IPS DF 6.9 (cell line): ENCODE measurements around the gene MORC1.

Source experiments
- DNase-seq: peaks from one replicate; pipeline ENCODE4 v3.0.0-alpha.2; 2013; ENCODE audit warnings: low read depth, low spot score
- H3K27ac ChIP-seq: one replicate; pipeline ENCODE4 v1.5.1; 2013; ENCODE audit warnings: low read length, control low read depth
- H3K27me3 ChIP-seq: 2 replicates; pipeline ENCODE4 v1.6.1; 2013; ENCODE audit warnings: mild to moderate bottlenecking, low read length; ENCODE audit not compliant: control insufficient read depth, insufficient read depth
- H3K36me3 ChIP-seq: 2 replicates; pipeline ENCODE4 v1.6.1; 2013; ENCODE audit warnings: low read length; ENCODE audit not compliant: control insufficient read depth, insufficient read depth
- H3K4me1 ChIP-seq: 2 replicates; pipeline ENCODE4 v1.6.1; 2013; ENCODE audit warnings: low read length; ENCODE audit not compliant: control insufficient read depth, insufficient read depth
- H3K4me3 ChIP-seq: 2 replicates; pipeline ENCODE4 v1.5.1; 2013; ENCODE audit warnings: mild to moderate bottlenecking, low read length
- H3K9me3 ChIP-seq: 2 replicates; pipeline ENCODE4 v1.6.1; 2013; ENCODE audit warnings: low read length, inconsistent platforms; ENCODE audit not compliant: control insufficient read depth, insufficient read depth
- WGBS: extraction: QIAGEN DNeasy Blood & Tissue Kit; methylation state at CpG from one replicate; pipeline ENCODE4 v1.1.7; 2013; ENCODE audit warnings: mixed read lengths, missing lambda C conversion rate; ENCODE audit not compliant: insufficient read length, insufficient coverage; 5-methylcytosine and 5-hydroxymethylcytosine counted together

MORC1 gene

DNA sequence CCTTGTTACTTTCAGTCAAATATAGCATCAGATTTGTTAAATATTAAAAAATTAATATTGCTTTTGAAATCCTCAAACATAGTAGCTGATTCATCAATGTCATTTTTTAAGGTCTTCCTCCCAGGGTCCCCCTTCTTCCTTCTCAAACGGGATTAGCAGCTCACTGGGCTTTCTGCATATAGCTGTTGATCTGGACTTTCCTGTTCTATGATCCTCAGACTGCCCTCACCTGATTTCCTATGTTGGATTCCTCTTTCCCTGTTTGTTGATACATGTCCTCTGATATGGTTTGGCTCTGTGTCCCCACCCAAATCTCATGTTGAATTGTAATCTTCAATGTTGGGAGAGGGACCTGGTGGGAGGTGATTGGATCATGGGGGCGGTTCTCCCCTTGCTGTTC, 170.1 kb downstream of the MORC1 start:
- no peaks in the 10 kb centered on the region for H3K27me3 ChIP-seq
- H3K36me3 ChIP-seq, result no peaks in the 10 kb centered on the region
- H3K27ac ChIP-seq, result no peak overlapping the region
- H3K9me3 ChIP-seq, result no peaks in the 10 kb centered on the region
- H3K4me1 ChIP-seq, result no peaks in the 10 kb centered on the region
- no CpG with 5 or more reads among the region's 2 CpGs for WGBS
- no peak for DNase-seq
- H3K4me3 ChIP-seq, result no peak overlapping the region

DNA sequence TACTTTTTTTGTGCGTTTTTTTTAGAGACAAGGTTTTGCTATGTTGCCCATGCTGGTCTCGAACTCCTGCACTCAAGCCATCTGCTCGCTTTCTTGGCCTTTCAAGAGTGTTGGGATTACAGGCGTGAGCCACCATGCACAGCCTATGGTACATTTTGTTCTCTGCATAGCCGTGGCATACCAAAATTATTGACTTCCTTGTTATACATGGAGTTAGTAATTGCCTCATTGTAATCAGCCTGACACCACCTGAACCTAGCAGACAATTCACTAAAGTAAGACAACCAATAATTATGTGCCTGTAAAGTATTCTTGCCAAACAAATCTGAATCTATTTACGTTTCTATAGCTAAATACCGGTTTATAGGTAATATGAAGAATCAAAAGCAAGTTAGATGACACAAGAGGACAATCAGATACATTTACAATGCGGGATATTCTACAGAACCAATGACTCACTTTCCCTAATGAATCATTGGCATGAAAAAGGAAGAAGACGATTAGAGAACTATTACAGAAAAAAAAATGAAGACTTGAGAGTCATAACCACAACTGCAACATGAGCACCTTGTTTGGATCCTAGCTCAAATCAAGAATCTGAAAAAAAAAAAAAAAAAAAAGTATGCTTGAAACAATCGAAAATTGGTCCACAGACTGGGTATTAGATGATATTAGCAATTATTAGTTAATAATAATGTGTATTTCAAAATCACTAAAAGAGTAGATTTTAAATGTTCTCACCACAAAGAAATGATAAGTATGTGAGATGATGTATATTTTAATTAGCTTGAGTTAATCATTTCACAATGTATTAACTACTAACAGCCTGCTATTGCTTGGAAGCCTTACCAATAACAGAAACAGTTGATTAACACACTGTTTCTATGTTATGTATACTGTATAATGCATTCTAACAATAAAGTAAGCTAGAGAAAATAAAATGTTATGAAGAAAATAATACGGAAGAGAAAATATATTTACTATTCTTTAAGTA, 171.3 kb downstream of the MORC1 start:
- no CpG with 5 or more reads among the region's 11 CpGs for WGBS
- H3K4me1 ChIP-seq, result no peaks in the 10 kb centered on the region
- no peaks in the 10 kb centered on the region for H3K9me3 ChIP-seq
- no peak for DNase-seq
- no peak overlapping the region for H3K4me3 ChIP-seq
- no peak overlapping the region for H3K27ac ChIP-seq
- no peaks in the 10 kb centered on the region for H3K27me3 ChIP-seq
- H3K36me3 ChIP-seq, result no peaks in the 10 kb centered on the region

DNA sequence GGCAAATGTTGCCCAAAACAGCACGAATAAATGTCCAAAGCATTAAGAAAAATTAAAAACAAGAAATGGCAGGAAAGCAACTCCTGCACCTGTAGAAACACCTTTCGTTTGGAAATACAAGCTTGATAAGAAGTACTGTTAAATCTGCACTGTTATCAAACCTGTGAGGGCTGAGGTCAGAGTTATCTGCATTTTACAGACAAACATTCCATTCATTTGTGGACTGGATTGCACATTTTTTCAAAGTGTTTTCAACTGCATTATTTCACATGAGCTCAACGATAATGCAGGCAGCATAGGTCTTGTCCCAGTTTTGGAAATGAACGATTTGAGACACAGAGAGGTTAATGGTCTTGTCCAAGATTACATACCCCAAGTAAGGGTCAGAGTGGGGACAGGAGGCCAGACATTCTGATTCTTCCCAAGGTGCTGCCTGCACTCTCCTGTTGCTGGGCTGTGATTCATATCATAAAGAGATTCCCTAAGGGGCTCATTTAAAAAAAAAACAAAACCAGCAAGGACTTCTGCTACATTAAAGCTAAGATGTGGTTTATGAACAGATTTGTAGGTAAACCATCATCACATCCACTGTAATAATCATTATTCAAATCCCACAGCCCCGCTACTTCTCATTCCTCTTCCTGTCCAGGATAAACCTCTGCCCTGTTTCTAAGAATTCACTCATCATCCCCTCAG, 177.2 kb downstream of the MORC1 start:
- no peak overlapping the region for H3K27ac ChIP-seq
- H3K4me1 ChIP-seq, result no peaks in the 10 kb centered on the region
- no peak for DNase-seq
- H3K36me3 ChIP-seq, result no peaks in the 10 kb centered on the region
- no peaks in the 10 kb centered on the region for H3K9me3 ChIP-seq
- no CpG with 5 or more reads among the region's 5 CpGs for WGBS
- no peak overlapping the region for H3K4me3 ChIP-seq
- H3K27me3 ChIP-seq, result no peaks in the 10 kb centered on the region

DNA sequence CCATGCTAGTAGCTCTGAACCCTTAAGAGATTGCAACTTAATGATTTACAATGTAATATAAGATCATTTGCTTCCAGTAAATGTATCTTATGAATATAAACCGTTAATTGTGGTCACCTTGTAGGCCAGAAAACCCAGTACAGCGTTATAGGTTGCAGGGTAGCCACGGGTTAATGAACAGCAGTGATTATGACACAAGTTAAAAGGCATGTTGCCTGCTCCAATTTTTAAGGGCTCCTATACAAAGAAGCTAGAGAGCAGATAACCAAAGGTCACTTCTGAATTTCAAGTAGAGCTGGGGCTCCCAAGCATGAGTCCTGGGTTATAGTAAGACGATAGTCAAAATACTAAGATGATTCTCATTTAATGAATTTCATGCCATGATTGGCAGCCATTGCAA, 177.8 kb downstream of the MORC1 start:
- H3K4me3 ChIP-seq, result no peak overlapping the region
- H3K4me1 ChIP-seq, result no peaks in the 10 kb centered on the region
- no peak overlapping the region for H3K27ac ChIP-seq
- no peaks in the 10 kb centered on the region for H3K36me3 ChIP-seq
- DNase-seq, result no peak
- whole genome bisulfite sequencing, result no CpG with 5 or more reads among the region's 4 CpGs
- no peaks in the 10 kb centered on the region for H3K9me3 ChIP-seq
- H3K27me3 ChIP-seq, result no peaks in the 10 kb centered on the region

DNA sequence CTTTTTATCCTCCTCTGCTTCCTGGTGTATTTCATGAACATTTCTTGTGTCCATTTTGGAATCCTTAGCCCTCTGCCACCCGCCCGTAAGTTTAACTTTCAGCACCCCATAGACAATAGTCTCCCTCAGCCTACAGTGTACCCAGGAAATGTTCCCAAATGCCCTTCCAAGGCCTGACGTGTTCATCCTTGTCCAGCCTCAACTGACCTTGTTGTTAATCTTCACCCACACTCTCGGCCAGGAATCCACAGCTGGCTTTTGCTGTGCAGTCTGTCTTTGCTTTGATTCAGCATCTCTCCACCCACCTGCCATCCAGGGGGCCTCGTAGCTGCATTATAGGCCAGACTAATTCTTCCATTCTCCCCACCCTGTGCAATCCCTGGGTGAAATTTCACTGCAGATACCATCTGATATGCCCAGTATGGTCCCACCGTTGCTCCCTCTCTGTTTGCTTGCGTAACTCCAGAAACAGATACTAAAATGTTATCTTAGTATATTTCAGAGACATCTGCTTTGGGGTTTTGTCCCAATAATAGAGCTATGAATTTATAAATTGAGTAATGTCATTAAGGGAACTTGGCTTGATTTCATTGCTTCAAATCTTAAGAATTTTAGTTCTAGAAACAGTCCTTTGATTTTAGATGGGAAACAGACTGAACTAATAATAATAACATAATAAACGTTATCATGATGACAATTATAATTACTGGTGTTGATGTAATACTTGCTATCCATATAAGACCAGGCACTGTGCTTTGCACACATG, 180.8 kb downstream of the MORC1 start:
- H3K27me3 ChIP-seq, result no peaks in the 10 kb centered on the region
- no peaks in the 10 kb centered on the region for H3K36me3 ChIP-seq
- H3K4me3 ChIP-seq, result no peak overlapping the region
- no peak for DNase-seq
- no peaks in the 10 kb centered on the region for H3K4me1 ChIP-seq
- H3K27ac ChIP-seq, result no peak overlapping the region
- no peaks in the 10 kb centered on the region for H3K9me3 ChIP-seq
- no CpG with 5 or more reads among the region's 8 CpGs for WGBS

DNA sequence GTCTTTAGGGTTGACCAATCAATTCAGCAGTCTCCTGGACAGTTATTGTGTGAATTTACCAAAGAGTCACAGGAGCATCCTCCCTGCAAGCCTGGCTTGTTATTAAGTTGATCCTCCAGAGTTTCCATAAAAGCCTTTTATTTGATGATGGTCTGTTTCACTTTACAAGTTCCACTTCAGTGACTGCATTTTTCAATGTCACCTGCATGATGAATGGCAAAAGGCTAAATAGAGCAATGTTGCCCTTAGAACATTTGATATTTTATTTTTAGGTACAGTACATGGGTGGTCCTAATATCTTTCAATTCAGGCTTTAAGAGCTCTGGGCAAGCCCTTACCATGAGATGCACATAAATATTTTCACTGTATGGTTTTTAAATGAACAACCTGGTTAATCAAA, 186.9 kb downstream of the MORC1 start:
- no peaks in the 10 kb centered on the region for H3K27me3 ChIP-seq
- H3K27ac ChIP-seq, result no peak overlapping the region
- no peaks in the 10 kb centered on the region for H3K4me1 ChIP-seq
- no peak for DNase-seq
- H3K36me3 ChIP-seq, result no peaks in the 10 kb centered on the region
- no peak overlapping the region for H3K4me3 ChIP-seq
- H3K9me3 ChIP-seq, result no peaks in the 10 kb centered on the region

DNA sequence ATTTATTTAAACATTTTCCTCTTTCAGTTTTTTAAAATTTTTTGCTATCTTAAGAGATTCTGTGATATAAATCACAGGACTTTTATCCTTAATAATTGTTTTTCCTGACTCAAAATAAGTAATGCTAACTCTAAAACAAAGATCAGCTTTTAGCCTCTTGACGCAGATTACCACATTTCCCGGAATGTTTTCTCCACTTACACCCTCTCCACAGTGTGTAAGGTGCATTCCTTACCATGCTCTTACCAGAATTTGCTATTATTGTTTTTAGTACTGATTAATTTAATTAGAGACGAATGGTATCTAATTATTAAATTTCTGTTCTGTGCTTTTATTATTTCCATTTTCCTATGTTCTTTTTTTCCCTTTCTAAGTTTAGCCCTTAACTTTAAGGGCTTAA, 199.1 kb downstream of the MORC1 start:
- Histone ChIP-seq H3K27ac (no peak overlapping the region), H3K27me3 (no peaks in the 10 kb centered on the region), H3K4me3 (no peak overlapping the region), H3K36me3 (no peaks in the 10 kb centered on the region), H3K4me1 (no peaks in the 10 kb centered on the region), H3K9me3 (no peaks in the 10 kb centered on the region)
- WGBS, result no CpG with 5 or more reads among the region's 3 CpGs
- no peak for DNase-seq

DNA sequence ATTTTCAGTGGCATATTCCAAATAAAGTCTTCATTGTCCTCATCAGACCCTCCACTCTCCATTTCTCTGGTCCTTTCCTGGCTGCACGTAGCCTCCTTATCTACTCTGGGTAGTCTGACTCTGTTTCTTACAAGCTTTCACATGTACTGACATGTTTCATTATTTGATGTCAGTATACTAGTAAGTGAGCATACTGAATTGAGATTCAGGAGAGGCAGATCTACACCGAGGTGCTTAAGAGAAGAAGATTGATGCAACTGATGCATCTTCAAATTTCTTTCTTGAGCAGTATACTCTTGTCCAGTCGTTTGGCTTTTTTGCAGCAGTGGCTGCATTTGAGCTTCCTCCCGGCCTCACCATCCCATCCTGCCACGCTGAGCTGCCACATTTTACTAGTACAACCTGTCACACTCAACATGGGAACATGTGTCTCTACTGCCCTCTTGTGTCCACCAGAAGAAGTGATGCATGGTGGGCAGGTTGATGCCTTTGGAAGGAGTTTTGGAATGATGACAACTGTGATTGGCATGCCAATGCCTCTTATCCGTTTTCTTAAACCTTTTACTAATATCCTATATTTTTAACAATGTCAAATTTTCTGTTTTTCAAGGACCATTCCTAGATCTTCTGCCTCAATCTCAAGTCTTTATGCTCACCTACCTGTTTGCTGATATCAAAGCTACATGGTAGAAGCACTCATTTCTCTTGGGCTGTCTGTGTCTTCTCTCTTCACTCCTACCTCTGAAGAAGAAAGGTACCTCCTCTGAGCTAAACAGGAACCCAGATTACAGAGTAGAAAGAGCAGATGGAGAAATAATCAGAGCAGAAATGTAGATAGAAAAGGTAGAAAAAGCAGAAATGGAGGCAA, 202.9 kb downstream of the MORC1 start:
- H3K9me3 ChIP-seq, result no peaks in the 10 kb centered on the region
- H3K27ac ChIP-seq, result no peak overlapping the region
- no peak overlapping the region for H3K4me3 ChIP-seq
- H3K36me3 ChIP-seq, result no peaks in the 10 kb centered on the region
- WGBS, result no CpG with 5 or more reads among the region's 6 CpGs
- no peaks in the 10 kb centered on the region for H3K4me1 ChIP-seq
- H3K27me3 ChIP-seq, result no peaks in the 10 kb centered on the region
- DNase-seq, result peak; percentile 76

DNA sequence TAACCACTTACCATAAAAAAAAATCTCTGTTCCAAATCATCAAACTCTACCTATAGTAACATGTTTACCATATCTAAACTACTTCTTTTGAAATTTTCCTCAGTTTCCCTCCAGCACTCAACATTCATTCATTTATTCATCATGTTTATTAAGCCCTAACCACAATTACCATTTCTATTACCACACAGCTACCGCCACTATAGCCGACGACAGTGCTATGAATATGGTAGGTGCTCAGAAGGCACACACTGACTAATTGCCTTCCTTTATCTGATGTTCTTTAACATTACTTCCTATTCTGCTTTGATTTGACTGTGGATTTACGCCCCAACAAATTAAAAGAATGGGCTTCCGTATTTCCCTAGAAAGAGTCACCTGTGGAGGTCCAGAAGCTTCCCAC, 208.1 kb downstream of the MORC1 start:
- no peaks in the 10 kb centered on the region for H3K4me1 ChIP-seq
- H3K4me3 ChIP-seq, result no peak overlapping the region
- H3K9me3 ChIP-seq, result no peaks in the 10 kb centered on the region
- no CpG with 5 or more reads among the region's 5 CpGs for WGBS
- no peak for DNase-seq
- no peaks in the 10 kb centered on the region for H3K27me3 ChIP-seq
- no peak overlapping the region for H3K27ac ChIP-seq
- no peaks in the 10 kb centered on the region for H3K36me3 ChIP-seq
